HCT116 (cell line): ENCODE measurements around the gene KCNK5. TPM values are rescaled to one million over a fixed set of nuclear protein-coding genes. Genes with fewer than 3 reads are reported as not detected.

Experiments
- ATAC-seq: fragments of 200-7000 bp; cut with Tn5 transposase; 2 replicates; pipeline ENCODE4 v1.9.1; 2020; ENCODE audit warnings: mild to moderate bottlenecking, moderate library complexity
- BruUV-seq: library from RNA; stranded (reverse); fragments of 400-500 nt; replicated peaks from 2 replicates; lab custom pipeline; 2021; lab: Mats Ljungman, UMichigan
- CTCF ChIA-PET: fragments of 300-600 bp; sonication (Branson Sonifier 250); formaldehyde crosslinking; loops from one replicate; lab custom pipeline; 2021; ENCODE audit warnings: antibody characterized with exemption; lab: Charles Lee
- POLR2A ChIA-PET: fragments of 300-600, 350-600 bp; sonication (Branson Sonifier 250); formaldehyde crosslinking; loops from one replicate; lab custom pipeline; 2021; ENCODE audit warnings: antibody characterized with exemption; lab: Charles Lee
- RAD21 ChIA-PET, 2 experiments: fragments of 300-600 bp; sonication (Branson Sonifier 250); formaldehyde crosslinking; loops; one replicate each; lab custom pipeline; 2023; ENCODE audit warnings: low total read pairs in 2 of 2; ENCODE audit not compliant: uncharacterized antibody in 2 of 2, unreplicated experiment in 2 of 2, low non-redundant PET in 1 of 2; lab: Charles Lee
- DNase-seq: peaks from one replicate; pipeline ENCODE4 v3.0.0-alpha.2; 2010; ENCODE audit warnings: low read depth, low spot score
- H2AFZ ChIP-seq: fragments of 200-600 bp; shearing (Covaris generic), sonication (generic); 2 replicates; pipeline ENCODE4 v1.6.1; 2017; ENCODE audit warnings: low read depth, mixed run types, mixed read lengths, antibody characterized with exemption, low read length; ENCODE audit not compliant: poor library complexity, severe bottlenecking
- H3K27ac ChIP-seq: 2 replicates; pipeline ENCODE4 v1.5.1; 2012; ENCODE audit warnings: low read depth, low read length
- H3K27me3 ChIP-seq: fragments of 200-600 bp; sonication (generic); 2 replicates; pipeline ENCODE4 v1.6.1; 2016; ENCODE audit warnings: mixed run types, low read length, mixed read lengths; ENCODE audit not compliant: insufficient read depth
- H3K36me3 ChIP-seq, 2 experiments: fragments of 200-500 bp in 1 of 2; fragments of 200-600 bp in 1 of 2; sonication (Bioruptor generic) in 1 of 2; sonication (generic) in 1 of 2; 2 replicates each; pipeline versions ENCODE4 v1.5.1 to v1.6.1; 2014 to 2016; ENCODE audit warnings: low read length in 2 of 2, inconsistent platforms in 1 of 2, mixed read lengths in 1 of 2, mixed run types in 1 of 2; ENCODE audit not compliant: insufficient read depth in 2 of 2, control insufficient read depth in 1 of 2
- H3K4me1 ChIP-seq, 2 experiments: fragments of 200-600 bp in 1 of 2; sonication (generic) in 1 of 2; 2 replicates each; pipeline versions ENCODE4 v1.5.1 to v1.6.1; 2012 to 2017; ENCODE audit warnings: low read length in 2 of 2, inconsistent platforms in 1 of 2, mild to moderate bottlenecking in 1 of 2, mixed read lengths in 1 of 2, mixed run types in 1 of 2, moderate library complexity in 1 of 2; ENCODE audit not compliant: insufficient read depth in 2 of 2, control insufficient read depth in 1 of 2
- H3K4me2 ChIP-seq: fragments of 200-600 bp; sonication (generic); 2 replicates; pipeline ENCODE4 v1.6.1; 2017; ENCODE audit warnings: mixed run types, low read length, mixed read lengths
- H3K4me3 ChIP-seq, 2 experiments: fragments of 200-600 bp in 1 of 2; sonication (generic) in 1 of 2; replicated peaks in 1 of 2; 2 replicates each; pipeline ENCODE4 v1.5.1; 2011 to 2016; ENCODE audit warnings: low read length in 2 of 2, control low read depth in 1 of 2, low read depth in 1 of 2, mild to moderate bottlenecking in 1 of 2, mixed read lengths in 1 of 2, mixed run types in 1 of 2
- H3K79me2 ChIP-seq: fragments of 200-600 bp; sonication (generic); 2 replicates; pipeline ENCODE4 v1.6.1; 2017; ENCODE audit warnings: mild to moderate bottlenecking, mixed run types, low read length, moderate library complexity, mixed read lengths; ENCODE audit not compliant: insufficient read depth
- H3K9ac ChIP-seq: fragments of 200-600 bp; sonication (generic); 2 replicates; pipeline ENCODE4 v1.6.1; 2016; ENCODE audit warnings: low read length, mixed read lengths
- H3K9me2 ChIP-seq: fragments of 200-600 bp; sonication (generic), shearing (Covaris generic); 2 replicates; pipeline ENCODE4 v1.6.1; 2017; ENCODE audit warnings: mixed run types, mild to moderate bottlenecking, moderate library complexity; ENCODE audit not compliant: insufficient read depth
- H3K9me3 ChIP-seq, 2 experiments: fragments of 200-500 bp in 1 of 2; fragments of 200-600 bp in 1 of 2; sonication (Bioruptor generic) in 1 of 2; sonication (generic) in 1 of 2; 2 replicates each; pipeline ENCODE4 v1.6.1; 2014 to 2017; ENCODE audit warnings: low read length in 2 of 2, mixed read lengths in 2 of 2, inconsistent platforms in 1 of 2, low read depth in 1 of 2, mild to moderate bottlenecking in 1 of 2, mixed run types in 1 of 2, moderate library complexity in 1 of 2; ENCODE audit not compliant: control insufficient read depth in 1 of 2, insufficient read depth in 1 of 2
- H4K20me1 ChIP-seq: fragments of 200-600 bp; sonication (generic), shearing (Covaris generic); 2 replicates; pipeline ENCODE4 v1.6.1; 2017; ENCODE audit warnings: mixed run types, mild to moderate bottlenecking, moderate library complexity; ENCODE audit not compliant: insufficient read depth
- CBX3 ChIP-seq: IDR thresholded peaks from 2 replicates; pipeline ENCODE4 v1.6.1; 2012; ENCODE audit warnings: low read depth
- CEBPB ChIP-seq: IDR thresholded peaks from 2 replicates; pipeline ENCODE4 v1.6.1; 2012; ENCODE audit warnings: low read depth
- EGR1 ChIP-seq: IDR thresholded peaks from 2 replicates; pipeline ENCODE4 v1.6.1; 2012; ENCODE audit warnings: low read depth
- ELF1 ChIP-seq: IDR thresholded peaks from 2 replicates; pipeline ENCODE4 v1.6.1; 2012; ENCODE audit warnings: low read depth, borderline replicate concordance
- EZH2 ChIP-seq: fragments of 200-600 bp; sonication (generic); IDR thresholded peaks from 2 replicates; pipeline ENCODE4 v1.6.1; 2017; ENCODE audit warnings: antibody characterized with exemption, mixed run types
- EZH2phosphoT487 ChIP-seq: fragments of 200-600 bp; IDR thresholded peaks from 2 replicates; pipeline ENCODE4 v1.6.1; 2018; ENCODE audit warnings: antibody characterized with exemption, borderline replicate concordance
- FOSL1 ChIP-seq: IDR thresholded peaks from 2 replicates; pipeline ENCODE4 v1.6.1; 2012; ENCODE audit warnings: low read depth
- JUND ChIP-seq: IDR thresholded peaks from 2 replicates; pipeline ENCODE4 v1.6.1; 2012
- MAX ChIP-seq: IDR thresholded peaks from 2 replicates; pipeline ENCODE4 v1.6.1; 2012
- POLR2A ChIP-seq: IDR thresholded peaks from 2 replicates; pipeline ENCODE4 v1.7.0; 2011; ENCODE audit warnings: borderline replicate concordance; ENCODE audit not compliant: insufficient read depth, insufficient read length; ENCODE audit errors: extremely low read depth
- POLR2AphosphoS5 ChIP-seq: IDR thresholded peaks from 2 replicates; pipeline ENCODE4 v1.6.1; 2011; ENCODE audit warnings: mild to moderate bottlenecking, low read depth, low read length, moderate library complexity
- SIN3A ChIP-seq: IDR thresholded peaks from 2 replicates; pipeline ENCODE4 v1.6.1; 2012; ENCODE audit warnings: low read depth
- SP1 ChIP-seq: IDR thresholded peaks from 2 replicates; pipeline ENCODE4 v1.6.1; 2012; ENCODE audit warnings: low read depth
- SRF ChIP-seq: IDR thresholded peaks from 2 replicates; pipeline ENCODE4 v1.6.1; 2012; ENCODE audit warnings: low read depth
- TCF7L2 ChIP-seq: IDR thresholded peaks from 2 replicates; pipeline ENCODE4 v1.7.0; 2011; ENCODE audit warnings: borderline replicate concordance, inconsistent platforms; ENCODE audit not compliant: insufficient read depth, insufficient read length; ENCODE audit errors: extremely low read depth
- YY1 ChIP-seq: IDR thresholded peaks from 2 replicates; pipeline ENCODE4 v1.6.1; 2011; ENCODE audit warnings: low read length, low read depth, moderate library complexity, mild to moderate bottlenecking; ENCODE audit not compliant: insufficient replicate concordance; ENCODE audit errors: extremely low read depth
- ZFX ChIP-seq: fragments of 450-650 bp; IDR thresholded peaks from 2 replicates; pipeline ENCODE4 v1.6.1; 2017
- ZNF274 ChIP-seq: fragments of 200-500 bp; sonication (Bioruptor generic); IDR thresholded peaks from 2 replicates; pipeline ENCODE4 v1.6.1; 2014; ENCODE audit warnings: mild to moderate bottlenecking, low read depth, low read length, inconsistent platforms
- intact Hi-C: fragments of 100-400 bp; cut with micrococcal nuclease; formaldehyde crosslinking; loops from 2 replicates; pipeline ENCODE4 v1.10.0; 2022
- total RNA-seq: library from RNA; stranded (reverse); gene quantifications from one replicate; pipeline ENCODE4 v1.2.1, GENCODE V29; 2021; ENCODE audit not compliant: unreplicated experiment
- TF ChIP-seq, protein P1 (sequence below): IDR thresholded peaks from 2 replicates; pipeline ENCODE4 v1.6.1; 2012
- TF ChIP-seq, protein P2 (sequence below): IDR thresholded peaks from 2 replicates; pipeline ENCODE4 v1.6.1; 2011; ENCODE audit warnings: mild to moderate bottlenecking, low read length, moderate library complexity; ENCODE audit not compliant: insufficient replicate concordance; ENCODE audit errors: extremely low read depth
- TF ChIP-seq, protein P3 (sequence below), 3 experiments: fragments of 200-600 bp in 1 of 3; sonication (generic) in 1 of 3; IDR thresholded peaks in 2 of 3; conservative IDR thresholded peaks in 1 of 3; 2 replicates each; pipeline ENCODE4 v1.5.1; 2012 to 2017; ENCODE audit warnings: low read depth in 2 of 3, low read length in 2 of 3, antibody characterized with exemption in 1 of 3, borderline replicate concordance in 1 of 3, control low read depth in 1 of 3, mild to moderate bottlenecking in 1 of 3, mixed read lengths in 1 of 3, mixed run types in 1 of 3, moderate library complexity in 1 of 3; ENCODE audit not compliant: insufficient read depth in 1 of 3

Gene KCNK5
- total RNA-seq, 1 experiment from 2014 or later: 9.5 TPM

DNA sequence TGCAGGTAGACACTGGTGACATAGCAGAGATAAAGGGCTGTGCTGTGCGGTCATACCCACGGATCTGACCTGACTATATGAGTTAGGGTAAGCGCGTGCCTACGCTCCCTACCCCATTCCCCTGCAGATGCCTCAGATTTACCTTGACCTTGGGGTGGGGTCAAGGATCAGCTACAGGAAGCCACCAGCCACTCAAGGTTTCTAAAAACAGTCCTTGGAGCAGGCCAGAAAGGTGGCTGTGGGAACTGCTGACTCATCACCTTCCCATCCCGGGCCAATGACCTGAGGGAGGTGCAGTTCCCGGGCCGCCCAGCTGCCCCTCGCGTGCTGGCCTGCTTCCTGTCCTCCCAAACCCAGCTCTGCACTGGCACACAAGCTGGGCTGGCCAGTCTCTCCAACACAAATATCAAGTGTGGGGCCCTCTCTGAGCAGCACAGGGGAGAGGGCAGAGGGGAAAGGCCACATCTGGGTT lies 23.0 kb downstream of the KCNK5 start (continued):
- TF ChIP-seq ZNF274 (no peak), SRF (no peak), CEBPB (no peak), SIN3A (no peak), FOSL1 (no peak), CBX3 (no peak)
- TF ChIP-seq, protein P1, sequence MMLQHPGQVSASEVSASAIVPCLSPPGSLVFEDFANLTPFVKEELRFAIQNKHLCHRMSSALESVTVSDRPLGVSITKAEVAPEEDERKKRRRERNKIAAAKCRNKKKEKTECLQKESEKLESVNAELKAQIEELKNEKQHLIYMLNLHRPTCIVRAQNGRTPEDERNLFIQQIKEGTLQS: no peak

- no peak for TF ChIP-seq ZNF274
- TF ChIP-seq, protein P2, sequence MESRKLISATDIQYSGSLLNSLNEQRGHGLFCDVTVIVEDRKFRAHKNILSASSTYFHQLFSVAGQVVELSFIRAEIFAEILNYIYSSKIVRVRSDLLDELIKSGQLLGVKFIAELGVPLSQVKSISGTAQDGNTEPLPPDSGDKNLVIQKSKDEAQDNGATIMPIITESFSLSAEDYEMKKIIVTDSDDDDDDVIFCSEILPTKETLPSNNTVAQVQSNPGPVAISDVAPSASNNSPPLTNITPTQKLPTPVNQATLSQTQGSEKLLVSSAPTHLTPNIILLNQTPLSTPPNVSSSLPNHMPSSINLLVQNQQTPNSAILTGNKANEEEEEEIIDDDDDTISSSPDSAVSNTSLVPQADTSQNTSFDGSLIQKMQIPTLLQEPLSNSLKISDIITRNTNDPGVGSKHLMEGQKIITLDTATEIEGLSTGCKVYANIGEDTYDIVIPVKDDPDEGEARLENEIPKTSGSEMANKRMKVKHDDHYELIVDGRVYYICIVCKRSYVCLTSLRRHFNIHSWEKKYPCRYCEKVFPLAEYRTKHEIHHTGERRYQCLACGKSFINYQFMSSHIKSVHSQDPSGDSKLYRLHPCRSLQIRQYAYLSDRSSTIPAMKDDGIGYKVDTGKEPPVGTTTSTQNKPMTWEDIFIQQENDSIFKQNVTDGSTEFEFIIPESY: no peak
- no peak for TF ChIP-seq MAX
- TF ChIP-seq ELF1: no peak
- no peak for TF ChIP-seq ZFX
- no peak for TF ChIP-seq TCF7L2
- no peak for TF ChIP-seq CBX3
- no peak for TF ChIP-seq YY1
- no peak for TF ChIP-seq SP1
- no peak for TF ChIP-seq EZH2
- TF ChIP-seq, protein P3, sequence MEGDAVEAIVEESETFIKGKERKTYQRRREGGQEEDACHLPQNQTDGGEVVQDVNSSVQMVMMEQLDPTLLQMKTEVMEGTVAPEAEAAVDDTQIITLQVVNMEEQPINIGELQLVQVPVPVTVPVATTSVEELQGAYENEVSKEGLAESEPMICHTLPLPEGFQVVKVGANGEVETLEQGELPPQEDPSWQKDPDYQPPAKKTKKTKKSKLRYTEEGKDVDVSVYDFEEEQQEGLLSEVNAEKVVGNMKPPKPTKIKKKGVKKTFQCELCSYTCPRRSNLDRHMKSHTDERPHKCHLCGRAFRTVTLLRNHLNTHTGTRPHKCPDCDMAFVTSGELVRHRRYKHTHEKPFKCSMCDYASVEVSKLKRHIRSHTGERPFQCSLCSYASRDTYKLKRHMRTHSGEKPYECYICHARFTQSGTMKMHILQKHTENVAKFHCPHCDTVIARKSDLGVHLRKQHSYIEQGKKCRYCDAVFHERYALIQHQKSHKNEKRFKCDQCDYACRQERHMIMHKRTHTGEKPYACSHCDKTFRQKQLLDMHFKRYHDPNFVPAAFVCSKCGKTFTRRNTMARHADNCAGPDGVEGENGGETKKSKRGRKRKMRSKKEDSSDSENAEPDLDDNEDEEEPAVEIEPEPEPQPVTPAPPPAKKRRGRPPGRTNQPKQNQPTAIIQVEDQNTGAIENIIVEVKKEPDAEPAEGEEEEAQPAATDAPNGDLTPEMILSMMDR (IDR thresholded peaks at IDR 0.05 in 2 of 3, conservative IDR thresholded peaks at IDR 0.05 in 1 of 3; ENCODE audit: borderline replicate concordance in 1 of 3, insufficient read depth in 1 of 3, low read depth in 2 of 3, low read length in 2 of 3): no peak
- TF ChIP-seq EZH2phosphoT487: no peak
- no peak for TF ChIP-seq POLR2A
- TF ChIP-seq EGR1: no peak
- TF ChIP-seq JUND: no peak
- TF ChIP-seq, protein P1: no peak
- TF ChIP-seq POLR2AphosphoS5: no peak
- no peak for TF ChIP-seq SRF
- no peak for TF ChIP-seq CEBPB
- H3K4me2 ChIP-seq: peak overlapping the region; percentile 82
- no TSS peak for BruUV-seq
- no peaks in the 10 kb centered on the region for H3K27me3 ChIP-seq
- CTCF ChIA-PET: no interaction called here
- RAD21 ChIA-PET: no interaction called here
- POLR2A ChIA-PET: interaction anchor here (1.2 kb wide), 2 partner anchors 9 to 24 kb away, joined by 3 read pairs; no protein-coding TSS in a partner anchor
- H2AFZ ChIP-seq: no peak overlapping the region
- peaks cover 84% of the 10 kb centered on the region for H3K79me2 ChIP-seq
- H3K4me1 ChIP-seq: peaks cover 46 to 57% of the 10 kb centered on the region in 2 experiments
- no peaks in the 10 kb centered on the region for H3K36me3 ChIP-seq
- H3K4me3 ChIP-seq: no peak overlapping the region
- peak overlapping the region; percentile 34 for H3K9ac ChIP-seq
- H3K9me2 ChIP-seq: no peaks in the 10 kb centered on the region
- DNase-seq: no peak
- intact Hi-C loops: no loop called here
- H4K20me1 ChIP-seq: no peaks in the 10 kb centered on the region
- ATAC-seq: no peak
- H3K9me3 ChIP-seq: no peaks in the 10 kb centered on the region
- H3K27ac ChIP-seq: peak overlapping the region; percentile 36; the same call in 1 of the 2 replicates
Observed at GRCh38 chr6:39204646-39205244, 24.5 kb downstream of the KCNK5 start.
